ENCODE data around the gene MROH2A.

Gene MROH2A

GRCh38 chr2:233802132-233802815 lies 24.1 kb downstream of the MROH2A start:
- DNase-seq = no peak

- no peak for DNase-seq
Observed at GRCh38 chr2:233803292-233803911, 25.3 kb downstream of the MROH2A start.

GRCh38 chr2:233803994-233804393 lies 25.9 kb downstream of the MROH2A start:
- no peak for DNase-seq

GRCh38 chr2:233807215-233807865 lies 29.2 kb downstream of the MROH2A start:
- no peak for DNase-seq

GRCh38 chr2:233807966-233808935 lies 30.1 kb downstream of the MROH2A start:
- no peak for DNase-seq

GRCh38 chr2:233810385-233810784 lies 32.3 kb downstream of the MROH2A start:
- DNase-seq = no peak

GRCh38 chr2:233811087-233811486 lies 33.0 kb downstream of the MROH2A start:
- DNase-seq = no peak

- DNase-seq = no peak
Observed at GRCh38 chr2:233811732-233812131, 33.6 kb downstream of the MROH2A start.

- DNase-seq = no peak
Observed at GRCh38 chr2:233813236-233814055, 35.3 kb downstream of the MROH2A start.

- DNase-seq = peak in 1 of 3 experiments; percentile 5
Observed at GRCh38 chr2:233814056-233814835, 36.1 kb downstream of the MROH2A start.

GRCh38 chr2:233815861-233816260 lies 37.7 kb downstream of the MROH2A start:
- no peak for DNase-seq

GRCh38 chr2:233816334-233816733 lies 38.2 kb downstream of the MROH2A start:
- peak in 1 of 3 experiments; percentile 15 for DNase-seq

GRCh38 chr2:233816771-233817170 lies 38.6 kb downstream of the MROH2A start:
- DNase-seq = no peak

GRCh38 chr2:233817361-233817911 lies 39.3 kb downstream of the MROH2A start:
- no peak for DNase-seq

GRCh38 chr2:233817995-233818638 lies 40.0 kb downstream of the MROH2A start:
- no peak for DNase-seq

GRCh38 chr2:233818639-233819621 lies 40.8 kb downstream of the MROH2A start:
- no peak for DNase-seq

GRCh38 chr2:233819884-233820773 lies 42.0 kb downstream of the MROH2A start:
- no peak for DNase-seq

GRCh38 chr2:233820774-233821105 lies 42.6 kb downstream of the MROH2A start:
- DNase-seq = no peak

Measured in NCI-H1417 (cell line).